ENCODE measurements around the gene SRGAP3.

DNA sequence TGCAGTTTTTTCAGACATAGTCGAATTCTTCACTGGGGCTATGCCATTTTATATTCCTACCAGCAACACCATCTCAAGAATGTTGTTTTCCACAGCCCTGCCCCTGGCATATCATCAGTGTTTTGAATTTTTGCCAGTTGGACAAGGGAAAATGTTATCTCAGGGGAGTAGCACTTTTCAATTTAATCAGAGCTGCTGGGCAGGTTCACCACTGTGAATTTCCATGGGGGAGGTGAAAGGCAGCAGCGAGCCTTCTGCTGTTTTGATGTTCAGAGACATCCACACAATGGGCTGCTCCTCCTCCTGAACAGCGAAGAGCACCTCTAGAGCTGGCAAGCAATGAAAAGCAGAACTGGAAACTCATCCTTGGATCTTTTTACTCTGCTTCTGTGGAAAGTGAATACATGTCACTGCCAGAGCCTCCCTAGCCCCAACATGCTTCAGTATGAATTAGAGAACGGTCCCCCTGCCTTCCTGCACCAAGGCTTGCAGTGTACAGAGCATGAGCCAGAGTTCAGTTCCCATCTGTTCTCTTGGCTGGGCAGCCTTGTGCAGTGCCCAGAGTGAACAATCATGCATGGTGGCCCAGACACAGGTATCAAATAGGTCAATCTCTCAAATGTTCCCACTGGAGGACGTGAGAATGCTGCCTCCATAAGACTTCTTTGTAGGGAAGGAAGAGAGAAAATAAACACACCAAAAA is 230.0 kb downstream of the SRGAP3 start:
- no peak for TF ChIP-seq ZNF8 (CRISPR knock-in tag; IDR thresholded peaks at IDR 0.05)
- TF ChIP-seq, protein P1, sequence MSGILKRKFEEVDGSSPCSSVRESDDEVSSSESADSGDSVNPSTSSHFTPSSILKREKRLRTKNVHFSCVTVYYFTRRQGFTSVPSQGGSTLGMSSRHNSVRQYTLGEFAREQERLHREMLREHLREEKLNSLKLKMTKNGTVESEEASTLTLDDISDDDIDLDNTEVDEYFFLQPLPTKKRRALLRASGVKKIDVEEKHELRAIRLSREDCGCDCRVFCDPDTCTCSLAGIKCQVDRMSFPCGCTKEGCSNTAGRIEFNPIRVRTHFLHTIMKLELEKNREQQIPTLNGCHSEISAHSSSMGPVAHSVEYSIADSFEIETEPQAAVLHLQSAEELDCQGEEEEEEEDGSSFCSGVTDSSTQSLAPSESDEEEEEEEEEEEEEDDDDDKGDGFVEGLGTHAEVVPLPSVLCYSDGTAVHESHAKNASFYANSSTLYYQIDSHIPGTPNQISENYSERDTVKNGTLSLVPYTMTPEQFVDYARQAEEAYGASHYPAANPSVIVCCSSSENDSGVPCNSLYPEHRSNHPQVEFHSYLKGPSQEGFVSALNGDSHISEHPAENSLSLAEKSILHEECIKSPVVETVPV (CRISPR knock-in tag; IDR thresholded peaks at IDR 0.05): no peak
- no peak for TF ChIP-seq OSR1 (CRISPR knock-in tag; IDR thresholded peaks at IDR 0.05)
- TF ChIP-seq, protein P2, sequence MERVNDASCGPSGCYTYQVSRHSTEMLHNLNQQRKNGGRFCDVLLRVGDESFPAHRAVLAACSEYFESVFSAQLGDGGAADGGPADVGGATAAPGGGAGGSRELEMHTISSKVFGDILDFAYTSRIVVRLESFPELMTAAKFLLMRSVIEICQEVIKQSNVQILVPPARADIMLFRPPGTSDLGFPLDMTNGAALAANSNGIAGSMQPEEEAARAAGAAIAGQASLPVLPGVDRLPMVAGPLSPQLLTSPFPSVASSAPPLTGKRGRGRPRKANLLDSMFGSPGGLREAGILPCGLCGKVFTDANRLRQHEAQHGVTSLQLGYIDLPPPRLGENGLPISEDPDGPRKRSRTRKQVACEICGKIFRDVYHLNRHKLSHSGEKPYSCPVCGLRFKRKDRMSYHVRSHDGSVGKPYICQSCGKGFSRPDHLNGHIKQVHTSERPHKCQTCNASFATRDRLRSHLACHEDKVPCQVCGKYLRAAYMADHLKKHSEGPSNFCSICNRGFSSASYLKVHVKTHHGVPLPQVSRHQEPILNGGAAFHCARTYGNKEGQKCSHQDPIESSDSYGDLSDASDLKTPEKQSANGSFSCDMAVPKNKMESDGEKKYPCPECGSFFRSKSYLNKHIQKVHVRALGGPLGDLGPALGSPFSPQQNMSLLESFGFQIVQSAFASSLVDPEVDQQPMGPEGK (CRISPR knock-in tag; IDR thresholded peaks at IDR 0.05; ENCODE audit: borderline replicate concordance): no peak
- no peak for TF ChIP-seq RARB (CRISPR knock-in tag; IDR thresholded peaks at IDR 0.05)
- no peak for TF ChIP-seq PPARA (CRISPR knock-in tag; IDR thresholded peaks at IDR 0.05; ENCODE audit: borderline replicate concordance)
- no peak for TF ChIP-seq ESRRG (CRISPR knock-in tag; IDR thresholded peaks at IDR 0.05)
- TF ChIP-seq TOX (CRISPR knock-in tag; IDR thresholded peaks at IDR 0.05; ENCODE audit: borderline replicate concordance): no peak
- TF ChIP-seq ZFP30 (CRISPR knock-in tag; IDR thresholded peaks at IDR 0.05): no peak
- TF ChIP-seq, protein P3, sequence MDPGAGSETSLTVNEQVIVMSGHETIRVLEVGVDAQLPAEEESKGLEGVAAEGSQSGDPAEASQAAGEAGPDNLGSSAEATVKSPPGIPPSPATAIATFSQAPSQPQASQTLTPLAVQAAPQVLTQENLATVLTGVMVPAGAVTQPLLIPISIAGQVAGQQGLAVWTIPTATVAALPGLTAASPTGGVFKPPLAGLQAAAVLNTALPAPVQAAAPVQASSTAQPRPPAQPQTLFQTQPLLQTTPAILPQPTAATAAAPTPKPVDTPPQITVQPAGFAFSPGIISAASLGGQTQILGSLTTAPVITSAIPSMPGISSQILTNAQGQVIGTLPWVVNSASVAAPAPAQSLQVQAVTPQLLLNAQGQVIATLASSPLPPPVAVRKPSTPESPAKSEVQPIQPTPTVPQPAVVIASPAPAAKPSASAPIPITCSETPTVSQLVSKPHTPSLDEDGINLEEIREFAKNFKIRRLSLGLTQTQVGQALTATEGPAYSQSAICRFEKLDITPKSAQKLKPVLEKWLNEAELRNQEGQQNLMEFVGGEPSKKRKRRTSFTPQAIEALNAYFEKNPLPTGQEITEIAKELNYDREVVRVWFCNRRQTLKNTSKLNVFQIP (CRISPR knock-in tag; IDR thresholded peaks at IDR 0.05; ENCODE audit: borderline replicate concordance, low read depth): no peak
- no peak for TF ChIP-seq ISL1 (CRISPR knock-in tag; IDR thresholded peaks at IDR 0.05)
- no peak for TF ChIP-seq CSDC2 (CRISPR knock-in tag; IDR thresholded peaks at IDR 0.05)
- no peak for TF ChIP-seq TCF4 (CRISPR knock-in tag; IDR thresholded peaks at IDR 0.05; ENCODE audit: borderline replicate concordance)
